Measurements from ENCODE around the gene OR5L1. TPM values are rescaled to one million over a fixed set of nuclear protein-coding genes. Genes with fewer than 3 reads are reported as not detected.

The OR5L1 gene
- total RNA-seq, 1 experiment from 2014 or later, result not detected

Other genes starting within 250 kb of the OR5L1 start
- gene OR4C16, start 239.2 kb upstream of the OR5L1 start, total RNA-seq (2014; rRNA removed; shearing (Covaris generic)), result not detected in 2 replicates
- gene OR4C11, start 203.7 kb upstream of the OR5L1 start, total RNA-seq (2014; rRNA removed; shearing (Covaris generic)), result not detected in 2 replicates
- gene OR4P4, start 176.3 kb upstream of the OR5L1 start, total RNA-seq (2014; rRNA removed; shearing (Covaris generic)), result not detected in 2 replicates
- not detected in 2 replicates for gene OR4S2, start 163.0 kb upstream of the OR5L1 start, total RNA-seq (2014; rRNA removed; shearing (Covaris generic))
- not detected in 2 replicates for gene OR4C6, start 149.2 kb upstream of the OR5L1 start, total RNA-seq (2014; rRNA removed; shearing (Covaris generic))
- gene OR5D13, start 37.9 kb upstream of the OR5L1 start, total RNA-seq (2014; rRNA removed; shearing (Covaris generic)), result not detected in 2 replicates
- gene OR5D14, start 15.8 kb upstream of the OR5L1 start, total RNA-seq (2014; rRNA removed; shearing (Covaris generic)), result not detected in 2 replicates
- gene OR5D18, start 8.3 kb downstream of the OR5L1 start, total RNA-seq (2014; rRNA removed; shearing (Covaris generic)), result not detected in 2 replicates
- not detected in 2 replicates for gene OR5L2, start 15.9 kb downstream of the OR5L1 start, total RNA-seq (2014; rRNA removed; shearing (Covaris generic))
- gene OR5D16, start 27.4 kb downstream of the OR5L1 start, total RNA-seq (2014; rRNA removed; shearing (Covaris generic)), result not detected in 2 replicates
- gene TRIM51, start 71.9 kb downstream of the OR5L1 start, total RNA-seq (2014; rRNA removed; shearing (Covaris generic)), result not detected in 2 replicates
- not detected in 2 replicates for gene OR5W2, start 103.2 kb downstream of the OR5L1 start, total RNA-seq (2014; rRNA removed; shearing (Covaris generic))
- gene OR5I1, start 125.0 kb downstream of the OR5L1 start, total RNA-seq (2014; rRNA removed; shearing (Covaris generic)), result not detected in 2 replicates
- not detected in 2 replicates for gene OR10AG1, start 158.6 kb downstream of the OR5L1 start, total RNA-seq (2014; rRNA removed; shearing (Covaris generic))
- not detected in 2 replicates for gene OR5F1, start 183.3 kb downstream of the OR5L1 start, total RNA-seq (2014; rRNA removed; shearing (Covaris generic))
- gene OR5AS1, start 216.3 kb downstream of the OR5L1 start, total RNA-seq (2014; rRNA removed; shearing (Covaris generic)), result not detected in 2 replicates